Astrocyte (in vitro differentiated cells and primary cell): Measurements from ENCODE around the gene ATG4D.

ENCODE experiments used
- EZH2 ChIP-seq: IDR thresholded peaks from 2 replicates; pipeline ENCODE4 v1.6.1; 2012; ENCODE audit warnings: mild to moderate bottlenecking, low read length, inconsistent platforms; ENCODE audit not compliant: insufficient read depth
- TF ChIP-seq, protein P1 (sequence below): IDR thresholded peaks from 2 replicates; pipeline ENCODE4 v1.5.1; 2011; ENCODE audit warnings: low read depth, mild to moderate bottlenecking, inconsistent platforms, low read length, moderate library complexity; ENCODE audit not compliant: insufficient read depth

DNA sequence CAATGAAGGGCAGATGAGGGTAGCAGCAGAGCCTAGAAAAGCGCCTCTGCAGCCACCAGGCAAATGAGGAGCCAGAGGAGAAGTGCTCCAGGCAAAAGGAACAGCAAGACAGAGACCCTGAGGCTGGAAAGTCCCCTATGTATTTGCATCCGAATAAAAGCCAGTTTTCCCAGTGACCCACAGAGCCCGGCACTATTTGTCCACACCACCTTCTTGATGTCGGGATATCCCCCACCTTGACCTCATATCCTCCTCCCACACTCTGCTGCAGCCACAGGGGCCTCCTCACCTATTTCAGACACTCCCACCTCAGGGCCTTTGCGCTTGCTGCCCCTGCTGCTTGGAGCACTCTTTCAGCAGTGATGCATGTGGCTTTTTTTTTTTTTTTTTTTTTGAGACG, 6.6 kb downstream of the ATG4D start:
- TF ChIP-seq, protein P1, sequence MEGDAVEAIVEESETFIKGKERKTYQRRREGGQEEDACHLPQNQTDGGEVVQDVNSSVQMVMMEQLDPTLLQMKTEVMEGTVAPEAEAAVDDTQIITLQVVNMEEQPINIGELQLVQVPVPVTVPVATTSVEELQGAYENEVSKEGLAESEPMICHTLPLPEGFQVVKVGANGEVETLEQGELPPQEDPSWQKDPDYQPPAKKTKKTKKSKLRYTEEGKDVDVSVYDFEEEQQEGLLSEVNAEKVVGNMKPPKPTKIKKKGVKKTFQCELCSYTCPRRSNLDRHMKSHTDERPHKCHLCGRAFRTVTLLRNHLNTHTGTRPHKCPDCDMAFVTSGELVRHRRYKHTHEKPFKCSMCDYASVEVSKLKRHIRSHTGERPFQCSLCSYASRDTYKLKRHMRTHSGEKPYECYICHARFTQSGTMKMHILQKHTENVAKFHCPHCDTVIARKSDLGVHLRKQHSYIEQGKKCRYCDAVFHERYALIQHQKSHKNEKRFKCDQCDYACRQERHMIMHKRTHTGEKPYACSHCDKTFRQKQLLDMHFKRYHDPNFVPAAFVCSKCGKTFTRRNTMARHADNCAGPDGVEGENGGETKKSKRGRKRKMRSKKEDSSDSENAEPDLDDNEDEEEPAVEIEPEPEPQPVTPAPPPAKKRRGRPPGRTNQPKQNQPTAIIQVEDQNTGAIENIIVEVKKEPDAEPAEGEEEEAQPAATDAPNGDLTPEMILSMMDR: no peak
- TF ChIP-seq EZH2: no peak
